Measurements from ENCODE around the gene PPIL3. TPM values are rescaled to one million over a fixed set of nuclear protein-coding genes. Genes with fewer than 3 reads are reported as not detected.
A peak's percentile ranks its signal among the peaks of the same experiment; 100 is the strongest.

The PPIL3 gene
- total and polyA plus RNA-seq, 9 of the 15 experiments (the other 6 are each of a cell fraction or from before 2014, with no cell fraction given): 22.4 to 66.2 (median 49.0) TPM

DNA sequence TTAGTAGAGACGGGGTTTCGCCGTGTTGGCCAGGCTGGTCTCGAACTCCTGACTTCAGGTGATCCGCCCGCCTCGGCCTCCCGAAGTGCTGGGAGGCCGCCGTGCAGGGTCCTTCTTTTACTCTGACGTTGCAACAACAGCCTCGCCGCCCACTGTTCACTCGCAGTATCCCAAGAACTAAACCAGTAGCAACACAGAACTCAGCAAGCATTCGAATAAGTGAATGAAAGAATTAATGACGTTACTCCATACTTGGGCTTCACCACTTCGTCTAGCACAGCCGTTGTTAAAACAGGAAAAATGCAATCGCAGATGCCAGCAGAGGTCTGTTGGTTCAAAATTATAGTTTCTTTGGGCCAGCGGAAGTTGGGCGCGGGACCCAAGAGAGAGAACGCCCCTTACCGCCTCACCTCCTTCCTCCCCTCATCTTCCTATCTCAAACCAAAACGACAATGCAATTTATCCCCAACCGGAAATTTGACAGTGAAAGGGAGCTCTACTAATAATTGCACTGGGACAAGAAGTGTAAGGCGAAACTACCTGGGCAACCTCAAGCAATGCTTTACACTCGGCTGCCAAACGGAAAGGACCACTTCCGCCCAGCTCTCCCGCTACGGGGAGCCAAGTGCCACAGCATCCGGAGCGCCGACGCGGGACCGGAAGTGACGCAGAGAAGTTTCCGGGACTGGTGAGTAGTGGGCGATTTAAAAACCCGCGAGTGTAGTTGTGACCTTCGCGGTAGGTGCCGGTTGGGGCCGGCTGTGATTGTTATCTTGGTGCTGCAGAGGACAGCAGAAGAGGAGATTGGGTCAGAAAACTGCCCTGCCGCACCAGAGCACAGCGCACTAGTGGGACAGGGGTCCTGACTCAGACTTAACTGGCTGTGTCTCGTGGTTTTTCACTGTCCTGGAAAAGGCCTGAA lies at the start of gene PPIL3, which contains the start of gene NIF3L1 (continued):
- TF ChIP-seq FOXO4 (CRISPR knock-in tag; IDR thresholded peaks at IDR 0.05): no peak
- peak; percentile 86 for TF ChIP-seq TAF1 (IDR thresholded peaks at IDR 0.05; ENCODE audit: control insufficient read depth, extremely low read depth, insufficient read depth, low read length, severe bottlenecking)
- TF ChIP-seq SIX5 (IDR thresholded peaks at IDR 0.05; ENCODE audit: borderline replicate concordance in 1 of 2, insufficient read depth in 1 of 2, low read depth in 1 of 2, low read length in 2 of 2): peak in 1 of 2 experiments; percentile 37; a peak in 1 of 4 replicates
- TF ChIP-seq FOXK2 (conservative IDR thresholded peaks at IDR 0.05 in 1 of 2, IDR thresholded peaks at IDR 0.05 in 1 of 2; ENCODE audit: low read depth in 2 of 2): peak in 1 of 2 experiments; percentile 52; a peak in 3 of 4 replicates
- TF ChIP-seq, protein P1, sequence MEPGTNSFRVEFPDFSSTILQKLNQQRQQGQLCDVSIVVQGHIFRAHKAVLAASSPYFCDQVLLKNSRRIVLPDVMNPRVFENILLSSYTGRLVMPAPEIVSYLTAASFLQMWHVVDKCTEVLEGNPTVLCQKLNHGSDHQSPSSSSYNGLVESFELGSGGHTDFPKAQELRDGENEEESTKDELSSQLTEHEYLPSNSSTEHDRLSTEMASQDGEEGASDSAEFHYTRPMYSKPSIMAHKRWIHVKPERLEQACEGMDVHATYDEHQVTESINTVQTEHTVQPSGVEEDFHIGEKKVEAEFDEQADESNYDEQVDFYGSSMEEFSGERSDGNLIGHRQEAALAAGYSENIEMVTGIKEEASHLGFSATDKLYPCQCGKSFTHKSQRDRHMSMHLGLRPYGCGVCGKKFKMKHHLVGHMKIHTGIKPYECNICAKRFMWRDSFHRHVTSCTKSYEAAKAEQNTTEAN (CRISPR knock-in tag; IDR thresholded peaks at IDR 0.05): no peak
- peak; percentile 43 for TF ChIP-seq VEZF1 (CRISPR knock-in tag; IDR thresholded peaks at IDR 0.05)
- TF ChIP-seq RBM34 (IDR thresholded peaks at IDR 0.05; ENCODE audit: borderline replicate concordance, insufficient read depth, low read length): no peak
- TF ChIP-seq MTA1 (IDR thresholded peaks at IDR 0.05; ENCODE audit: borderline replicate concordance): no peak; the same call in 1 of the 2 replicates
- peak; percentile 39 to 46; a peak in 2 of 4 replicates for TF ChIP-seq NRF1 (conservative IDR thresholded peaks at IDR 0.05 in 1 of 2, IDR thresholded peaks at IDR 0.05 in 1 of 2)
- no peak for TF ChIP-seq ZNF184 (CRISPR knock-in tag; IDR thresholded peaks at IDR 0.05)
- peak; percentile 57 for TF ChIP-seq SMARCA4 (IDR thresholded peaks at IDR 0.05)
